ENCODE data around the gene FAM120B.
"Not testable (repeated sequence)": the region's sequence is repeated elsewhere in the genome, so short reads cannot be mapped to it uniquely, and the experiment has no call there.

The FAM120B gene

GRCh38 chr6:170346649-170347048, 40.1 kb downstream of the FAM120B start:
- DNase-seq (ENCODE audit: low read depth in 1 of 2, low spot score in 1 of 2) = no peak
- H3K4me3 ChIP-seq (replicated peaks; ENCODE audit: insufficient read depth, low read length) = no peak overlapping the region

GRCh38 chr6:170347091-170347490, 40.5 kb downstream of the FAM120B start:
- no peak overlapping the region for H3K4me3 ChIP-seq (replicated peaks; ENCODE audit: insufficient read depth, low read length)
- TF ChIP-seq GABPA (IDR thresholded peaks at IDR 0.05; ENCODE audit: low read depth) (no peak), REST (IDR thresholded peaks at IDR 0.05; ENCODE audit: insufficient replicate concordance, low read depth) (no peak), POLR2AphosphoS5 (IDR thresholded peaks at IDR 0.05; ENCODE audit: low read depth) (no peak), SPI1 (IDR thresholded peaks at IDR 0.05; ENCODE audit: borderline replicate concordance, low read depth) (no peak), CTCF (IDR thresholded peaks at IDR 0.05; ENCODE audit: insufficient read depth, low read length) (no peak)
- no peak for DNase-seq (ENCODE audit: low read depth in 1 of 2, low spot score in 1 of 2)
- no peaks in the 10 kb centered on the region for H3K27me3 ChIP-seq (ENCODE audit: insufficient read depth, poor library complexity, severe bottlenecking)
- H3K27ac ChIP-seq (replicated peaks) = no peak overlapping the region

More at GRCh38 chr6:170346649-170347048, 40.1 kb downstream of the FAM120B start:
- TF ChIP-seq SPI1 (IDR thresholded peaks at IDR 0.05; ENCODE audit: borderline replicate concordance, low read depth) (no peak), REST (IDR thresholded peaks at IDR 0.05; ENCODE audit: insufficient replicate concordance, low read depth) (no peak), CTCF (IDR thresholded peaks at IDR 0.05; ENCODE audit: insufficient read depth, low read length) (no peak), GABPA (IDR thresholded peaks at IDR 0.05; ENCODE audit: low read depth) (no peak), POLR2AphosphoS5 (IDR thresholded peaks at IDR 0.05; ENCODE audit: low read depth) (no peak)
- H3K27ac ChIP-seq (replicated peaks) = no peak overlapping the region
- H3K27me3 ChIP-seq (ENCODE audit: insufficient read depth, poor library complexity, severe bottlenecking) = no peaks in the 10 kb centered on the region

- no peak overlapping the region for H3K4me3 ChIP-seq (replicated peaks; ENCODE audit: insufficient read depth, low read length)
- H3K27me3 ChIP-seq (ENCODE audit: insufficient read depth, poor library complexity, severe bottlenecking) = no peaks in the 10 kb centered on the region
- no peak for DNase-seq (ENCODE audit: low read depth in 1 of 2, low spot score in 1 of 2)
- H3K27ac ChIP-seq (replicated peaks) = no peak overlapping the region
- TF ChIP-seq SPI1 (IDR thresholded peaks at IDR 0.05; ENCODE audit: borderline replicate concordance, low read depth) (no peak), GABPA (IDR thresholded peaks at IDR 0.05; ENCODE audit: low read depth) (no peak), POLR2AphosphoS5 (IDR thresholded peaks at IDR 0.05; ENCODE audit: low read depth) (no peak), CTCF (IDR thresholded peaks at IDR 0.05; ENCODE audit: insufficient read depth, low read length) (no peak), REST (IDR thresholded peaks at IDR 0.05; ENCODE audit: insufficient replicate concordance, low read depth) (no peak)
These were observed 41.4 kb downstream of the FAM120B start for GRCh38 chr6:170347975-170348374.

- not testable (repeated sequence) for H3K4me3 ChIP-seq (replicated peaks; ENCODE audit: insufficient read depth, low read length); H3K27ac ChIP-seq (replicated peaks); DNase-seq (ENCODE audit: low read depth in 1 of 2, low spot score in 1 of 2); H3K27me3 ChIP-seq (ENCODE audit: insufficient read depth, poor library complexity, severe bottlenecking)
These were observed 44.9 kb downstream of the FAM120B start for GRCh38 chr6:170351456-170351855.

GRCh38 chr6:170355190-170355589, 48.6 kb downstream of the FAM120B start:
- H3K27me3 ChIP-seq (ENCODE audit: insufficient read depth, poor library complexity, severe bottlenecking); H3K4me3 ChIP-seq (replicated peaks; ENCODE audit: insufficient read depth, low read length); H3K27ac ChIP-seq (replicated peaks); DNase-seq (ENCODE audit: low read depth in 1 of 2, low spot score in 1 of 2): not testable (repeated sequence)

Data from HL-60 (cell line).